22Rv1 (cell line): ENCODE data around the gene CLEC16A.

Experiments used
- ZFX ChIP-seq: fragments of 450-650 bp; IDR thresholded peaks from 2 replicates; pipeline ENCODE4 v1.6.1; 2017; ENCODE audit warnings: antibody characterized with exemption, borderline replicate concordance
- TF ChIP-seq, protein P1 (sequence below): fragments of 450-650 bp; IDR thresholded peaks from 2 replicates; pipeline ENCODE4 v1.5.1; 2017; ENCODE audit warnings: mild to moderate bottlenecking

DNA sequence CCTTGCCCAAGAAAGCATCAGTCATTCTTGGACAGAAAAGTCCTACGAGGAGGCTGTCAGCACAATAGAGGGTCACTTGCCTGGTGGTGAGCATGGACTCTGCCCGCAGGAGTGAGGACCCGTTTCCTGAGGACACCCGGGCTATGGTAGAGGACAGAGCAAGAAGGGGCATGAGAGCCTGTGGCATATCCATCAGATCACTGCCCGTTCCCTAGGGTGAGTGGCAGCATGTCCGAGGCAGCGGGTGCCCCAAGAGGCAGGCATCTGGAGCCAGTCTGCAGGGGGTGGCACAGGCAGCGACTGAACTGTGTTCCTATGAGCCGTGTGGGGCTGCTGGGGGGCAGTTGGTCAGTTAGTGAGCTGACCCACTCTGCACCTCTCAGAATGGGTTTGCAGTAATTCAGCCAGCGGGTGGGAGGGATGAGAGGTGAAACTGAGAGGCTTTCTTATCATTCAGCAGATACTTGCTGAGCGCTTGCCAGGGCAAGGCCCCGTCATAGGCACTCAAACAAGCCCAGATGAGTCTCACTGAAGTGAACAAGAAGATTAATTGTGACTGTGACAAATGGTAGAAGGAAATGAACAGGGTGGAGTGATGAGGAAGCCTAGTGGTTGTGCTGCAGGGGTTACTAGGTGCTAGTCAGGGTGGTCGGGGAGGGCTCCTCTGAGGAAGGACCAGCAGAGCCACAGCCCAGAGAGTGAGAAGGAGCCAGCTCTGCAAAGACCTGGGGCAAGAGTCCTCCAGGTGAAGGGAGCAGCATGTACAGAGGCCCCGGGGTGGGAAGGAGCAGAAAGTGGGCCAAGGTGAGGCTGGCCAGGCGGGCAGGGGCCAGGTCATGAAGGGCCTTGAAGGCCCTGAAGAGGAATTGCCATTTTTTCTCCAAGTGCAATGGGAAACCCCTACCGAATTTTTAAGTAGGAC is 87.9 kb downstream of the CLEC16A start:
- TF ChIP-seq, protein P1, sequence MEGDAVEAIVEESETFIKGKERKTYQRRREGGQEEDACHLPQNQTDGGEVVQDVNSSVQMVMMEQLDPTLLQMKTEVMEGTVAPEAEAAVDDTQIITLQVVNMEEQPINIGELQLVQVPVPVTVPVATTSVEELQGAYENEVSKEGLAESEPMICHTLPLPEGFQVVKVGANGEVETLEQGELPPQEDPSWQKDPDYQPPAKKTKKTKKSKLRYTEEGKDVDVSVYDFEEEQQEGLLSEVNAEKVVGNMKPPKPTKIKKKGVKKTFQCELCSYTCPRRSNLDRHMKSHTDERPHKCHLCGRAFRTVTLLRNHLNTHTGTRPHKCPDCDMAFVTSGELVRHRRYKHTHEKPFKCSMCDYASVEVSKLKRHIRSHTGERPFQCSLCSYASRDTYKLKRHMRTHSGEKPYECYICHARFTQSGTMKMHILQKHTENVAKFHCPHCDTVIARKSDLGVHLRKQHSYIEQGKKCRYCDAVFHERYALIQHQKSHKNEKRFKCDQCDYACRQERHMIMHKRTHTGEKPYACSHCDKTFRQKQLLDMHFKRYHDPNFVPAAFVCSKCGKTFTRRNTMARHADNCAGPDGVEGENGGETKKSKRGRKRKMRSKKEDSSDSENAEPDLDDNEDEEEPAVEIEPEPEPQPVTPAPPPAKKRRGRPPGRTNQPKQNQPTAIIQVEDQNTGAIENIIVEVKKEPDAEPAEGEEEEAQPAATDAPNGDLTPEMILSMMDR, result no peak
- TF ChIP-seq ZFX, result no peak
